Stimulated activated CD8-positive, alpha-beta memory T cell treated with anti-CD3 and anti-CD28 coated beads, Interleukin-7, amount 100 ng/mL, for 48 hours (primary cell): ENCODE results near the gene TRAM2.
"Not testable (repeated sequence)": the region's sequence is repeated elsewhere in the genome, so short reads cannot be mapped to it uniquely, and the experiment has no call there.

Experiments used
- DNase-seq, 2 donors: peaks; one replicate each; pipeline ENCODE4 v3.0.0-alpha.2; 2020; ENCODE audit warnings: low read depth in 1 of 2; ENCODE audit errors: extremely low read depth in 1 of 2

TRAM2 gene

GRCh38 chr6:52497652-52498408 is 79.0 kb downstream of the TRAM2 start:
- no peak for DNase-seq

GRCh38 chr6:52496631-52497030 is 80.2 kb downstream of the TRAM2 start:
- DNase-seq = no peak

GRCh38 chr6:52495922-52496321 is 80.9 kb downstream of the TRAM2 start:
- DNase-seq = no peak

GRCh38 chr6:52494298-52495072 is 82.4 kb downstream of the TRAM2 start:
- no peak for DNase-seq

- DNase-seq = no peak
These were observed 83.2 kb downstream of the TRAM2 start for GRCh38 chr6:52493669-52494068.

- no peak for DNase-seq
These were observed 85.4 kb downstream of the TRAM2 start for GRCh38 chr6:52491203-52492069.

GRCh38 chr6:52489881-52490280 is 87.0 kb downstream of the TRAM2 start:
- no peak for DNase-seq

GRCh38 chr6:52483671-52484003 is 93.2 kb downstream of the TRAM2 start:
- no peak for DNase-seq

- DNase-seq = no peak
These were observed 93.8 kb downstream of the TRAM2 start for GRCh38 chr6:52482903-52483670.

- no peak for DNase-seq
These were observed 101.6 kb downstream of the TRAM2 start for GRCh38 chr6:52475307-52475706.

- no peak for DNase-seq
These were observed 102.7 kb downstream of the TRAM2 start for GRCh38 chr6:52474173-52474572.

- not testable (repeated sequence) for DNase-seq
These were observed 115.7 kb downstream of the TRAM2 start for GRCh38 chr6:52461194-52461593.

- no peak for DNase-seq
These were observed 119.8 kb downstream of the TRAM2 start for GRCh38 chr6:52457096-52457495.

- no peak for DNase-seq
These were observed 122.3 kb downstream of the TRAM2 start for GRCh38 chr6:52454556-52454955.
